Measurements from ENCODE around the gene IFT25.

DNA sequence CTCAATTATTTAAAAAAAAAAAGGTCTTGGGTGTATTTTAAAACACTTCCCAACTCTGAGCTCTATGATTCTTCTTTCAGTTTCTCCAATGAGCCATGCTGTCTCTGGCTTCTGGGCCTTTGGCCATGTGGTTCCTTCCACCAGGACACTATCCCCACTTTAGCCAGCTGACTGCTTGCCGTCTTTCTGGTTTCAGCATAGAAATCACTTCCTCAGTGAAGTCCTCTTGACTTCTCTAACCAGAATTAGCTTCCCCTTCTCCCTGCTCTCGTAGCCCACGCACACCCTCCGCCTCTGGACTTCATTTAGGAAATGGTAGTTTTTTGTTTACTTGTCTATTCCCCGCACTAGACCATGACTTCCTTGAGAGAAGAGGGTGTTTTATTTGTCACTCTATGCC, 52.6 kb downstream of the IFT25 start:
- TF ChIP-seq, protein P1, sequence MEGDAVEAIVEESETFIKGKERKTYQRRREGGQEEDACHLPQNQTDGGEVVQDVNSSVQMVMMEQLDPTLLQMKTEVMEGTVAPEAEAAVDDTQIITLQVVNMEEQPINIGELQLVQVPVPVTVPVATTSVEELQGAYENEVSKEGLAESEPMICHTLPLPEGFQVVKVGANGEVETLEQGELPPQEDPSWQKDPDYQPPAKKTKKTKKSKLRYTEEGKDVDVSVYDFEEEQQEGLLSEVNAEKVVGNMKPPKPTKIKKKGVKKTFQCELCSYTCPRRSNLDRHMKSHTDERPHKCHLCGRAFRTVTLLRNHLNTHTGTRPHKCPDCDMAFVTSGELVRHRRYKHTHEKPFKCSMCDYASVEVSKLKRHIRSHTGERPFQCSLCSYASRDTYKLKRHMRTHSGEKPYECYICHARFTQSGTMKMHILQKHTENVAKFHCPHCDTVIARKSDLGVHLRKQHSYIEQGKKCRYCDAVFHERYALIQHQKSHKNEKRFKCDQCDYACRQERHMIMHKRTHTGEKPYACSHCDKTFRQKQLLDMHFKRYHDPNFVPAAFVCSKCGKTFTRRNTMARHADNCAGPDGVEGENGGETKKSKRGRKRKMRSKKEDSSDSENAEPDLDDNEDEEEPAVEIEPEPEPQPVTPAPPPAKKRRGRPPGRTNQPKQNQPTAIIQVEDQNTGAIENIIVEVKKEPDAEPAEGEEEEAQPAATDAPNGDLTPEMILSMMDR (conservative IDR thresholded peaks at IDR 0.05; ENCODE audit: low read length) = no peak
- TF ChIP-seq EZH2phosphoT487 (IDR thresholded peaks at IDR 0.05; ENCODE audit: borderline replicate concordance) = no peak
